Femur (tissue), 1 donor: Measurements from ENCODE around the gene PPP4R3C.
"Not testable (repeated sequence)": the region's sequence is repeated elsewhere in the genome, so short reads cannot be mapped to it uniquely, and the experiment has no call there.

Source experiments
- DNase-seq: peaks from one replicate; pipeline ENCODE4 v3.0.0-alpha.2; 2017

Gene PPP4R3C

DNA sequence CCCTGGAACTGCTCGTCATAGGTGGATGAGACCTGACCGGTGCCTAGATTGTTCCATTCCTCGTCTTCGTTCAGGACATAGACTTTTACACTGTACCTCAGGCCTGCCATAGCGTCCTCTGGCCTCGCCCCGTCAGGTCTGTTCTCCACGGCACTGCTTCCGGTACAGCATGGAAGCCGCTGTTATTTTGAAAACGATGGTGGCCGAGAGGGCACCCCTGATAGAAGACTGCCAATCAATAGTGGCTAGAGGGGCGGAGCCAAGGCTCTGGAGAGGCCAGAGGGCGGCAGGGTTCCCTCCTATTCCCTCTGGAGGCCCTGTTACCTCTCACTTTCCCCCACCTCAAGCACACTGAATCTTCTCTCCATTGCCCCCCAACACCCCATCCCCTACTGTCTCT lies at the start of gene PPP4R3C:
Gene PPP4R3C (minus strand): TSS at position 155 of the 400 bp plus-strand sequence. CDS start 45 bp downstream, at position 110.
- no peak for DNase-seq

GRCh38 chrX:27491397-27491796 lies 28.3 kb upstream of the PPP4R3C start:
- DNase-seq, result no peak

- DNase-seq, result no peak
Observed at GRCh38 chrX:27466051-27466450, 2.9 kb upstream of the PPP4R3C start.

DNA sequence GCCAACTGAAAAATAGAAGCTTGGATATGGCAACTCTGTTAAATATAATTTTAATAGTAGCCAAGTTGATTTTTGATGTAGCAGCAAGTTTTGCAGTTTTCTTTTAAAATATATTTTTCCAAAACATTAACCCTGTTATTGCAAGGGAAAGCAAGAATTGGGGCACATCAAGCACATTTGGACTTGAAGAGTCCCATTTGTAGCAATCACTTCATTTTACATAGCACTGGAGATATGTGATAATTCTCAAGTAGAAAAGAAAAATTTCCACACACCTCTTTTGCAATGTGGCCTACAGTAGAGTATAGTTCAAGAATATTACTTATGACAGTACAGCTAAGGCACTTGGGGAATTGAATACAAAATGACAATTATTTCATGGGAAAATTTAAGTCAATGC lies 1.9 kb upstream of the PPP4R3C start:
- DNase-seq, result no peak

- not testable (repeated sequence) for DNase-seq
Observed at GRCh38 chrX:27459129-27459528, 4.0 kb downstream of the PPP4R3C start.

- not testable (repeated sequence) for DNase-seq
Observed at GRCh38 chrX:27458544-27458943, 4.6 kb downstream of the PPP4R3C start.

GRCh38 chrX:27451324-27451723 lies 11.8 kb downstream of the PPP4R3C start:
- no peak for DNase-seq

DNA sequence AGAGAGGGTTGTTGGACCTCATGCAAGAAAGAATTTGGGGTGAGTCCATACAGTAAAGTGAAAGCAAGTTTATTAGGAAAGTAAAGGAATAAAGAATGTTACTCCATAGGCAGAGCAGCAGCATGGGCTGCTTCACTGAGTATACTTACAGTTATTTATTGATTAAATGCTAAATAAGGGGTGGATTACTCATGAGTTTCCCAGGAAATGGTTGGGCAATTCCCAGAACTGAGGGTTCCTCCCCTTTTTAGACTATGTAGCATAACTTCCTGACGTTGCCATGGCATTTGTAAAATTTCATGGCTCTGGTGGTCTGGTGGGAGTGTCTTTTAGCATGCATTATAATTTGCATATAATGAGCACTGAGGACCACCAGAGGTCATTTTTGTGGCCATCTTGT lies 16.7 kb downstream of the PPP4R3C start:
- no peak for DNase-seq

DNA sequence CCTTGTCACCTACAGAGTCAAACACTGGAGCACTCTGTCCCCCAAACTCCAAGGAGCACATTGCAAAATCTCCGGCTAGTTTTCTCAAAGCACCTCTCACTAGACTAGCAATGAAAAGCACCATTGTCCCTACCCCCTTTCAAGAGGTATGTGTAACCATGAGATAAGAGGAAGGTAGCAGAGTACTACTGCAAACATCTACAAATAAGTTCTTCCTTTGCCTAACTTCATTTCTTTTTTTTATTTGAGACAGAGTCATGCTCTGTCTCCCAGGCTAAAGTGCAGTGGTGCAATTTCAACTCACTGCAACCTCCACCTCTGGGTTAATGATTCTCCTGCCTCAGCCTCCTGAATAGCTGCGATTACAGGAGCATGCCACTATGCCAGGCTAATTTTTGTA lies 17.7 kb downstream of the PPP4R3C start:
- DNase-seq, result no peak

- no peak for DNase-seq
Observed at GRCh38 chrX:27444093-27444908, 18.8 kb downstream of the PPP4R3C start.

- not testable (repeated sequence) for DNase-seq
Observed at GRCh38 chrX:27442392-27442791, 20.7 kb downstream of the PPP4R3C start.

- DNase-seq, result no peak
Observed at GRCh38 chrX:27439771-27440170, 23.4 kb downstream of the PPP4R3C start.

GRCh38 chrX:27438937-27439336 lies 24.2 kb downstream of the PPP4R3C start:
- no peak for DNase-seq

DNA sequence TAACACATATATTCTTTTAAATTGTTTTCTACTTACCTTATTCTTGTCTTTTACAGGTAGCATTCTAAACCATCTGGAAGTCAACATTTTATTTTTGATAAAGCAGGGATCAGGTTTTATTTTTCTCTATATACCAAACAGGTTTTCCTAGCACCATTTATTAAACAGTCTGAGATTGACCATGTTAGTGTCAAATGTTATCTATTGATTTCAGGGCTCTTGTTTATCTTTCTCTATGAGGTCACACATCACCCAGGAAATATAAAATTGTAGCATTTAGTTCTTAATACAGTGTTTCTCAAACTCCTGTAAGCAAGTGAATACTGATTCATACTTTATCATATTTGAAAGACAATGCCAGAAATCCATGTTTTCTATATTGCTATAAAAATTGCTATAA lies 28.1 kb downstream of the PPP4R3C start:
- no peak for DNase-seq
